ENCODE results near the gene PIEZO2.
A peak's percentile ranks its signal among the peaks of the same experiment; 100 is the strongest.

Gene PIEZO2

DNA sequence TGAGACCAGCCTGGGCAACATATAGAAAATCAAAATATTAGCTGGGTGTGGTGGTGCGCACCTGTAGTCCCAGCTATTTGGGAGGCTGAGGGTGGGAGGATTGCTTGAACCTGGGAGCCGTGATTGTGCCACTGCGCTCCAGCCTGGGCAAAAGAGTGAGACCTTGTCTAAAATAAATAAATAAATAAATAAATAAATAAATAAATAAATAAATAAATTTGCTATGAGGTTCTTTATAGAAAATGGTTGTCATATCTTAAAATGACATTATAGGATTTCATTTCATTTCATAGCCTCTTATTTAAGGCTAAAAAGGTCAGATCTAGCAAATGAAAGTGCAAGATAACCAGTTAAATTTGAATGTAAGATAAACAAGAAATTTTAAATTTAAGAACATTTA lies 430.6 kb downstream of the PIEZO2 start:
- DNase-seq, result no peak

DNA sequence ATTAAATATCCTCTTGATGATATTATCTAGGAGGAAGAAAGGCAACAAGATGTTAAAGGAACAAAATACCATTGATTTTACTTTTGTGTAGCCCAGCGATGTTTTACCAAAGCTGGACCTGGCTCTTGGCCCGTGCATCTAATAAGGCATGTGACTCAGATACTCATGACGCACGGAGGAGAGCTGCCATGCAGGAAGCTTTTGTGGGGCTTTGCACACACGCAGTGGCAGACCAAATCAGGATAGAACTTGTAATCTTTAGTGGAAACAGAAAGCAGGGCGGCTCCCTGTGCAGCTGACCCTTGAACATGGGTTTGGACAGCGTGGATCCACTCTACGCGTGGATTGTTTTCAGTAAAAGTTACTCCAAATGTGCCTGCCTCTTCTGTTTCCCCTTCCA lies 433.6 kb downstream of the PIEZO2 start:
- no peak for DNase-seq

DNA sequence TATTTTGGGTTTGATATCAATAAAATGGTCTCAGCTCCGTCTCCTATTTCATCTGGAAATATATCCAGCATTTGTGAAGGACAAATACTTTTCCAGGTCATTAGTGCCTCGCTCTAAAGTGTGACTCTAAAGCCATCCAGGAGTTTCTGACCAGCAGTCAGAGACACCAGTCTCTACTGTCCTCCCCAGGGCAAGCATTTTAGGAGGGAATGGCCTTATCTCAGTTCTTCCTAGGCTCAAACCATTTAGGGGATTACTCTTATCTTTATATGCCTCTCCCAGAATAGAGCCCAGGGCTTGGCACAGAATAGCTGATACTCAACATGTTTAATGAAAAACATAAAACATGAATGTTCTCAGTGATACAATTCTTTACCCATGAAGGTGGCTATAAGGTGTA lies 436.0 kb downstream of the PIEZO2 start:
- DNase-seq, result no peak

DNA sequence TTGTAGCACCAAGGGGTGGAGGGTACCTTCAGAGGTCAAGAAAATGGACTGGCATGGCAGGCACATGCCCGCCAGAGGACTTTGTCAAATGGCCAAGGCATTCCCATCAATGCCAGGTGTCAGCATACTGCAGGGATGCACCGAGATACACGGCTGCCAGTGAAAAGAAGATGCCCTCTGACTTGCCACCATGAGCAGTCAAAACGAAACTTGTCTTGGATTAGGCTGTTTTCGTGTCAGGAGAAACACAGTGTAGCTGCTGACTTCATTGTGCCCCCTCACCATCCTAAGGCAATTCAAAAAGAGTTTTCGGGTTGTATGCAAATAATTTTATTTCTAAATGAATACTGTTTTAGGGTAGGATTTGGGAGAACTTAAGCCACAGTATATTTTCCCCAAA lies 442.1 kb downstream of the PIEZO2 start:
- no peak for DNase-seq

DNA sequence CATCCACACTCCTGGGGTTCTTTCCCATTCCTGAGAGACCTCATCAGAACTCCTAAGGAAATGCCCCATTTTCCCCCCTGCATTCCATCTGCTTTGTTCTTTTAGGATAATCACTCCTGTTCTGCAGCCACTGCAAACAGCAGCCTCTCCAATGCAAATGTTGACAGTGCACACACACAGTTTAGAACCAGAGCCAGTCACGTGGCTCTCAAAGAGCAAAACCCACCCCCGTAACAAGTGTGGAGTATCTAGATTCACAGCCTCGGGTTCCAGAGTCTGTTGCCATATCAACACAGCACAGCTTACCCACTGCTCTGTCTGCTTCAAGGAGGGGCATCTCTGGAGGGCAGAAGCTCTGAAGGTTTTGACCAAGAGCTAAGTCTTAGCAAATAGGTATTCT lies 443.6 kb downstream of the PIEZO2 start:
- no peak for DNase-seq

DNA sequence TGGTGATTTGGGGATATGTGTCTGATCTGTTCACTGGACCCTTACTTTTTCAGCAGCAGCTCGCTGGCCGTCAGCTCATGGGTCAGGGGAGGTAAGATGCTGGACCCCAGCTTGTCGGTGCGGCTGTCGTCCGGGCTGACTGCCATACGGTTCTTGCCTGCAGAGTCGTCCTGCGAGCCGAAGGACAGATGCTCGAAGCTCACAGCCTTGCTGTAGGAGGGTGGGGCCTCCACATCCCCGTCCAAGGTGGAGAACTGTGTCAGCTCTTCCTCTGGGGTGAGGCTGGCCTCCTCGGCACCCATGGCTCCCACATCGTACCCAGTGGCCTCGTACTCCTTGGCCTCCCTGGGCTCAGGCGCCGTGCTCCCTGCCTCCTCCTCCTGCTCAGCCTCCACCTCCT lies 444.1 kb downstream of the PIEZO2 start:
- DNase-seq, result no peak

DNA sequence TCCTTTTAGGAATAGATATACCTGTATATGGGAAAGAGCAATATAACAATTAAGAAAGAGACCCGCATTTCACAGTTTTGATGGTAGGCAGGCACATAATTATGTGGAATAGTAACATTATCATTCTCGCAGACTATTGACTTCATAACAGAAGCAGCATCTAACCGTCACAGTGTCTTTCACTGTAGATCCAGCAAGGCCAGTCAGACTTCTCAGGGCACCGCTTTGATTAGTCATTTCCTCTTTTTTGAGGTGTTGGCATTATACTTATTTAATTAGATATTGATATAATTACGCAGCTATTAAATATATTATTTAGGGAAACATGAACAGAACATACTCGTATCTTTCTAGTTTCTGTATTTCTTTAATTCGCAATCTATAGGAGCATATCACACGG lies 447.2 kb downstream of the PIEZO2 start:
- no peak for DNase-seq

DNA sequence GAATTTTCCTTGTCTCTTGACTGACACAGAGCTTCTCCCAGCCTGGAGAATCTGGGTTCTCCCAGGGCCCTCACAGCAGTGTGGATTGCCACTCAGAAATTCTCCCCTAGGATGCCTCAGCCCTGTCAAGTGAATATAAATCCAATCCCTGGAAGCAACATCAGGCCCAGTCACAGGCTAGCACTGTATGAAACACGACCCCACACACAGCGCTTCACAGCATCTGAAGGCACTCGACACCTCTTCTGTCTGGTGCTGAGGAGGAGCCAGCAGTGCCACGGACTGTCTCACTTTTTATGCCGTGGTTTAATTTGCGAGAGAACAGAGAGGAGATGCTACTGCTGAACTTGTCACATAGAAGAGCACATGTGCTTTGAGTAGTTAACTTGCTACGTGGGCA lies 459.0 kb downstream of the PIEZO2 start:
- peak; percentile 18 for DNase-seq

DNA sequence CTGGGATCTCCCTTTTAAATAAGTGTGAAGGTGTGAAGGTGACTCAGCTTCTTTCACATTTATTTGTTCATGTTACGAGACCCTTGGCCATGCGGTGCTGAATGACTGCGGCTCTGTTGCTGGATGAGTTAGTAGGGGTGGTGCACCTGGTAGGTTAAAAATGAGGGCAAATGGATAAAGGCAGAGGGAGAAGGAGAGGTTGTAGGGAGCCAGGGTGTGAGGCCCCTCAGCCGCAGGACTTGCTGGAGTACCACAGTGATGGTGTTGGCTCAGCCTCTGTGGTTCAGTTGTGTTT lies 459.4 kb downstream of the PIEZO2 start:
- no peak for DNase-seq

DNA sequence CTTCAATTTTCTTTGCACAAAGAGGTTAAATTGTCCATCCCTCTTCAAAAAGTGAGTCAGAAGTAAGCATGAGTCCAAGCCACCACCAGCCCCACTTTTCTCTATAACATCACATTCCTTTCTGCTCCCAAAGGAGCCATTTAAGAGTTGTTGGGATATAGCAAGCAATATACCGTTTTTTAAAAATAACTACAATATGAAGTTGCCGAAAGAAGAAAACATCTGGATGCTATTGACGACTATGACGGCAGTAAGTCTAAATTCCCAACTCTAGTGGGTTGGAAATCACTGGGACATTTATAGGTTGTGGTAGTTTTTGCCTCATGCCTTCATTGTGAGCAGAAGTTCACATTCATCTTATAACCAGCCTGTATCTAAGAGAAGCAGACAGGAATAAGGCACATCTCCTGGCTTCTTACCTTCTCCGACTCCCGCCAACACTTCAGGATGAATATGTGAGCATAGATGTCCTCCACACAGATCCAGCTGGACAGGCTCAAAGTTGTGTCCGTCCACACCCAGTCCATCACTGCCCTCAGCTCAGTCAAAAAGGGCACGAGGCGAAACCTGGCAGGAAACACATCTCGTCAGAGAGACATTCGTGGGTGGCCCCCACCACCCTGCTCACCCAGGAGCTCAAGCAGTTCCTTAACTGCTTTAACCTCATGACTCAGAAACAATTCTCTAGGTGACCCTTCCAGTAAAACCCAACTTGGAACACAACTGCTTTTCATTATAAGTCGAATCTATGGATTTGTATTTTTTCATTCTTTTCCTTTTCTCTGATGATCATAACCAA lies 459.9 kb downstream of the PIEZO2 start:
- no peak for DNase-seq

DNA sequence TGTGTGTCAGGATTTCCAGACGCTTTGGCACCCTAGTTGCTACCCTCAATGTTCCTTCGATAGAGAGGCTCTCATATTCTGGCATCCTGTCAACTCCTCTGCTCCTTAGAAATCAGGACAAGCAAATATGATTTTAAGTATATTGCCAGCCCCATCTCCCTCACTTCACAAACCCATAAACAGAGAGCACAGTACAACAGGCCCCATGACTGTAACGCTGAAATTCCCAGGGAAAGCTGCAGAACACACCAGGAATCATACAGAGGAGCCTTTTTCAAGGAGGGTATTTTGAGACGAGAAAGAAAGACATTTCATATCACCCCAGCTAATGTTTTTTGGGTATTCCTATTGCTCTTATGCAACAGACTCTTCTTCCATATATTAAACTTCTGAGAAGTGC lies 460.6 kb downstream of the PIEZO2 start:
- no peak for DNase-seq

DNA sequence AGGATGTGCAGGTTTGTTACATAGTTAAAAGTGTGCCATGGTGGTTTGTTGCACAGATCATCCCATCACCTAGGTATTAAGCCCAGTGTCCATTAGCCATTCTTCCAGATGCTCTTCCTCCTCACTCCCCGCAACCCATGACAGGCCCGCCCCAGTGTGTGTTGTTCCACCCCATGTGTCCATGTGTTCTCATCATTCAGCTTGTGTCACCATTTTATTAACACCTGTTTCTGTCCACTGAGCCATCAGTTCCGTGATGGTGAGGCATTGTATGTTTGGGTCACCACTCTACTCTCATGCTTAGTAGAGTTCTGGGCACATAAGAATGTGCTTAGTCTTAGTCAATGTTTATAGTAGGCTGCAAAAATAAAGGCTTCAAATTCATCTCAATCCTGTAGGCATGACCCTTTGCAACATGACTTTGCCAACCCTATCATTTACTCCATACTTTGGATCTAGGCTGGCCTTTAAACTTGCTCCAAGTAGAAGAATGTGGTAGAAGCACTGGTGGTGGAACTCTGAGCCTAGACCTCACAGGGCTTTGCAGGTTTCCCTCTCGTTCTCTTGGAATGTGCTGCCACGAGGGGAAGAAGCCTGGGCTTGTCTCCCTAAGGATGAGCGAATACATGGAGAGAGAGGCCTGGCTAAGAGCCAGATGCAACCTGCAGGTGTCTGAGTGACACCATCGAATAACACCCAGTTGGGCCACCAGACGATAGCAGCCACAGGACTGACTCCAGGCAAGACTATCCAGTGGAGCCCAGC lies 462.0 kb downstream of the PIEZO2 start:
- DNase-seq, result no peak

DNA sequence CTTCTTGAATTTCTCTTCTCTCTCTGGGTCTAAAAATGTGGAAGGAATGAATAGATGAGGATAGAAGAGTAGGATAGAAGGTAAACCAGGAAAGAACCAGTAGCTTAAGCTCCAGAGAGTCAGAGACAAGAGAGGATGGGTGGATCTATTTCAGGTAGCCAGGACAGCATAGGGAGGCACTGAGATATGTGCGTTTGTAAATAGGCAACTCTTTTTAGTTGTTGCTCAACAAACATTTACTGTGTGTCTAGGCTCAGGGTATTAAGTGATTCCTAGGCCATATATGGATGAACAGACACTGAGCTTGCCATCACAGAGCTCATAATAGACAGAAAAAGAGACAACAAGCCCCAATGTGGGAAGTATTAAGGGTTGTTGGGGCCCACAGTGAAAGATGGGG lies 463.1 kb downstream of the PIEZO2 start:
- no peak for DNase-seq

DNA sequence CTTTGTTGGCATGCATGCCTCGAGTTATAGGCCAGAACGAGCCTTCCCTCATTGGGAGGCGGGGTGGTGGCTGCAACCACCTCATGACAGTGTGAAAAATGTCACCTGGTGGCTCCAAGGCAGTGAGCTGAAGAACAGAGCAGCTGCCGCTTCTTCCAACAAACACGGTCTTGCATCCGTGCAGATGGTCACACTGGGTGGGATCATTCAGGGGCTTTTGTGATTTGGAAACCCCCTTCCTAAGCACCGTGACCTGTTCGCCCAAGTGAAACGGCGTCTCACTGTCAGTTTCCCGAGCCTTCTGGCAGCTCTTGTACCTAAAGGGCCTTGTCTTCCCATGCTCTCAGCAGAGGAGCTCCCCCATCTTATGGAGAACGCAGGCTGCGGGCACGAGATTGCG lies 463.9 kb downstream of the PIEZO2 start:
- DNase-seq, result no peak

DNA sequence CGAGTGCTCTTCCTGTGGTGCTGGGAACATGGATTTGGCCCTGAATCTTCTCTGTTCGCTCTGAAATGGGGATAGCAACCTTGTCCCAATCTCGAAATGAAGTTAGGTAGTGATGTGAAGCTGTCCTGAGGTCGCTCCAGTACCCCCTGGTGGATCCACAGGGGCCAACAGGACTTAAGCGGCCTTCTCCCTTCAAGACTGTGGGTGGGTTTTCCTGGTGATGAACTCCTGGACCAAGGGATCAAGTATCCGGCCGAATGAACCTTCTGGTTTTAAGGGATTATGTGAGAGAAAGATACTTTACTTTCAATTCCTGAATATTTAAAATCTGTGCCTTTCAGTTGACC lies 467.0 kb downstream of the PIEZO2 start:
- no peak for DNase-seq

DNA sequence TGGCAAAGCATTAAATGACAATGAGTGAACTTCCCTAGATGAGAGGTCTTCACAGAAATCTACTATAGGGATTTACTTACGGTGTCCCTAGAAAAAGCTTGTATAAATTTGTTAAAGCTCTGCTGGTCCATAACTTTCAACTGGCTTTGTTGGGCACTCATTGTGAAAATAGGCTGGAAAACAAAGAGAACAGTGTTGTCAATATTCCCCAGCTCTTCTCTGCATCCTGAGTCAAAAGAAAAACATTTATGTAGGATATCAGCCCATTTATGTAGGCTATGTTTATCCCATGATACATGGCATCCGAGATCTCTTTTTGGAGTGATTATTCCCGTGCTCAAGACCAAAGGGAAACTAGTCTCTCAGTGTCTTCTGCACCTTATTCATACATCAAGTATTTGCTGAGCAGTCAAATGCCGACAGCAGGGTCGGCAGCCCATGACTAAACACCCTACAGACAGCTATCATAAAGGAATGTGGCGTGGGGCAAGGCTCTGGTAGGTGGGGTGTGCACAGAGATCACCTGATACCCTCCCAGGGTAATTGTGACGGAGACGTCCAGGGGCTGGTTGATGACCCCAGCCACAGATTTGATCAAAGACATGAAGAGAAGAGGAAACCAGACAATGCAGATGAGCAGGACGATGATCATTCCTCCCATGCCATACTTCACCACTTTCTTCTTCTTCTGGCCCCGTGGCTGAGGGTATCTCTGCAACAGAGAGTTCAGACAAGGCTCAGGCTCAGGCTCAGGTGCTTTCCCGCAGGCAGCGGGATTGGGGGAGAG lies 467.6 kb downstream of the PIEZO2 start:
- DNase-seq, result no peak

DNA sequence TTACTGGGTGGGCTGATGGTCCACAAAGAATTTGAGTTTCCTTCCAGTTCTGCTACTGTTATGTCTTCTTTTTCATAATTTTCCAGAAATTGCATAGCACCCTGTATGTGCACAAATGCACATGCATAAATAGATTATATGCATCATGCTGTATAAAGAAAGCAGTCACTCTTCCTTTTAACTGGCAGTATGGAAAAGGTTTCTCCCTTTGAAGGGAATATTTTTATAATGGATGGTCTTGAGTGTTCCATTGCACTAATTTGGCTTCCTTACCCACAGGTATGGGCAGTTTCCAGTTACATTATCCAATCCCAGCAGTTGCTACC lies 469.1 kb downstream of the PIEZO2 start:
- DNase-seq, result no peak

DNA sequence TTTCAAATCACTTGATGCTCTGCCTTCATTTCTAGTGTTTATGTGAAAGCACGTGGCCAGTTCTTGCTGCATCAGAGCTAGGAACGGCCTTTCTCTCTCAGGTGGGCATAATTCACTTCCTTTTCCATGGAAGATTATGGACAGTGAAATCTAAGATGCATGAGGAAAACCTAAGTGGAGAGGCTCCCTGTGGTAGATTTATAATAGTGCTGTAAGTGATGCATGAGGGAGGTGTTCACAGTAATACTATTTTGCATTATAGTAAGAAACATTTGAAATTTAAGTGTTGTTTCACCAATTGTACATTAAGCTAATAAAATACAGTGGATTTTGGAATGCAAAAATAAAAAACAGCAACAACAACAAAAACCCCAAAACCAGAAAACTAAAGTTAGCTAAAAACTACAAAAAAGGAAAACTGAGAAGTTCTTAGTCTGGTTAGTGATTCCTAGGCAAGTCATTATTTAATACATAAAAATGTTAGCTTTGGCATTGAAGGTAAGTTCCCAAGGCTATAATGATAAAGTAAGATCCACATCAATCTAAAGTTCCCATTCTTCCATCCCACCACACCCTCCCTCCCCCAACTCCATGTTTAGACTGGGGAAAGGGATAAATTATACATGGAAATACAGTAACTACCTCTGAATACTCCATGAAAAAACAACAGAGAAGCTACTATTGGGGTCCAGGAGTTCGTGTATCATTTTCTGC lies 469.7 kb downstream of the PIEZO2 start:
- no peak for DNase-seq

DNA sequence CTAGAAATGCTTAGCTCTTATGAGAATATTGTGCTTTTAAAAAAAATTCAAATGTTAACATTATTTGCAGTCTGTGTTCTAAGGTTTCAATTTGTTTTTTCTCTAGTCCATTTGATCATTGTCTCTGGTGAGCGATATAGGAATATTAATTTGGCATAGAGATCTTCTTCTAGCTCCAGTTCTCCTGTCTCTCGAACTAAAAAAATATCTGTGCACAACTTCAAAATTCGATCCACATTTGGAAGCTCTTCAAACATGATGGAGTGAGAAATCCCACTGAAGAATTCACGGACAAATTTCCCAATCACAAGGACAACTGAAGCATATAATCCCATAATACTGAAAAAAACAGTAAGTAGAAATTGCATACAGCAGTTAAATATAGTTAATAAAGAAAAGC lies 477.9 kb downstream of the PIEZO2 start:
- no peak for DNase-seq

DNA sequence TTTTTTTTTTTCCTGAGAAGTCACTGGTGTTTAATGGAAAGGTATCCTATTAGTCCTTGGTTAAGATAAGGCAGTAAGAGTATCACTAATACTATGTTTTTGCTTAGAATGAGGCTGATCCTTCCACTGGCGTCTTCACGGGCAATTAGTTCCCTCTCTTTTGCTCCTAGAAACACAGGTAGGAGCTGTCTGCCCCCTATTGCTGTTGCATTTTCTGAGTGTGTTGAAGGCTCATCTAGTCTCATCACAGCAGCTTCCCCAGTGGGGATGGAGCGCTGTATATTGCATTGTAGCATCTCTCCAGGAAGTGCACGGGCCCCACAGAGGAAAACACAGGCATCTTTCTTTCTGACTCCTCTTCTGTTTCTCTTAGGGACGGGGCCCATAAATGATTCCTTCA lies 478.5 kb downstream of the PIEZO2 start:
- no peak for DNase-seq

DNA sequence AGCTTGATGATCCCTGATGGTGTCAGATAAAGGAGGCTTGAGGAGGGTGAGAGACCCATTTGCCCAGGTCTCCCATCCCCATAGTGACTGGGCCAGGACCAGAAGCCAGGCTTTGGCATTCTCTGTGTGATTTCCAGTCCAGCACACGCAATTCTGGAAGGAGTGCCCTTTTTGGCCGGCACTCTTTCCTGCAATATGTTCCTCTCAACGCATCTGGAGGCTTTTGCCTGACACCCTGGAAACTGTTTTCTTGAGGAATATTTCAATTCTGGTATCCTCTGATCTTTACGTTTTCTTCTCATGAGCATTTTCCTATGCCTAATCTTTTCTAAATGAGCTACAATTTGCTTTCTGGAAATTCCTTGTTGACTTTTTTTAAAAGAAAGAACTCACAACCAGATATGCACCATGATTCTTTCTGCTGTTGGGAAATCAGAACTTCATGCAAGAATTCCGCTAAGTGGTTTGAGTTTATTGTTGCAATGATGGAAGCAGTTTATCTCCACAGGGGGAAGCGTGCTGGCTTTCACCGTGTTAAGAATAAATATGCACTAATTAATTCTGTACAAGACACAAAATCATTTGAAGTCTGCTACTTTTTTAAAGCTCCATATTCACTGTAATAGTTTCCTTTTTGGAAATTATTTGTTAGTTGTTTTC lies 479.8 kb downstream of the PIEZO2 start:
- no peak for DNase-seq

DNA sequence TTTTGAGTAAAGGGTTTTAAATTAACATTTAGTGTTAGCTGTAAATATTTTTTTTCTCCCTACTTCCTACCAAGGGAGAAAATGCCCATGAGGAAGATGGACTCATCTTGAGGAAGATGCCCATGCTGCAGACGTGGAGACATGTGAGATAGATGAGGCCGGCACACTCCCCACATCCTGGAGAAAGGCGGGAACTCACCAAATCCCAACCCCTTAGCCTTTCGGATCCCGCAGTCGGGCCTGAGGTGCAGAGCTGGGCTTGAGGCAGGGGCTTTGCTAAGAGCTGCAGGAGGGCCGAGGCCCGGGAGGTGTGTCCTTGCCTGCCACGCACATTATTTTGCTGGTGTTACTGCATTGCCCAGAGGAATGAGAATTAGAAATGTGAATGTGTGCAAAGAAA lies 485.6 kb downstream of the PIEZO2 start:
- no peak for DNase-seq

DNA sequence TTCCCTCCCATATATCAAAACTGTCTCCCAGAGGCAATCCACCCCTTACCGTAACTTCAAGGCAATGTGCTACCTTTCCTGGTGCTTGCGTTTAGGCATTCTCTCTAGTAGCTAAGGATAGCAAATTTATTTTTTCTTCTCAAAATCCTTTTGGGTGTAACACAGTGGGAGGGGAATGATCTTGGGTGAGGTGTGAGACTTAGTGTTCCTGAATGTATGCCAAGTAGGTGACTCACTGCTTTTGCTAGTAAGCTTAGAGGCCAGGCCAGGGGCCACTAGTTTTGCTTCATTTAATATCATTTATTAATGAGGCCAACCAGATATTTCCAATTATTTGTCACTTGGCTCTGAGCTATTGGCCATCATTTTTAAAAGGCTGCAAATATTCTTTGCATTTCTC lies 488.1 kb downstream of the PIEZO2 start:
- DNase-seq, result no peak

All from DMS79 treated with DMSO at 0.1 percent for 48 hours (cell line).